T-cell (primary cell): ENCODE results near the gene WDR48. TPM values are rescaled to one million over a fixed set of nuclear protein-coding genes. Genes with fewer than 3 reads are reported as not detected.

ENCODE experiments used
- ATAC-seq, 4 experiments: fragments of 200-7000 bp in 3 of 4; fragments of 150-1000 bp in 1 of 4; cut with Tn5 transposase; replicated peaks in 1 of 4; 1 replicate in 3 of 4; 2 replicates in 1 of 4; pipeline ENCODE4 v1.10.0; 2021; ENCODE audit warnings: moderate library complexity in 3 of 4, mild to moderate bottlenecking in 2 of 4, moderate number of reproducible peaks in 1 of 4
- CTCF ChIA-PET, 2 donors: fragments of 300-600 bp; sonication (Branson Sonifier 250); formaldehyde crosslinking; loops; one replicate each; lab custom pipeline; 2022; ENCODE audit warnings: antibody characterized with exemption in 2 of 2; lab: Charles Lee
- POLR2A ChIA-PET, 2 donors: fragments of 300-600 bp; sonication (Branson Sonifier 250); formaldehyde crosslinking; loops; one replicate each; lab custom pipeline; 2022; ENCODE audit warnings: antibody characterized with exemption in 2 of 2; lab: Charles Lee
- DNase-seq, 35 experiments: peaks; one replicate each; pipeline versions ENCODE4 v3.0.0 to v3.0.0-alpha.2; 2013 to 2023
- H3K27ac ChIP-seq: one replicate; pipeline ENCODE4 v1.5.1; 2013; ENCODE audit warnings: low read length
- H3K27me3 ChIP-seq, 2 experiments: replicated peaks in 1 of 2; 1 replicate in 1 of 2; 2 replicates in 1 of 2; pipeline versions ENCODE4 v1.6.1 to v1.7.0; 2013; ENCODE audit warnings: low read length in 1 of 2, mixed read lengths in 1 of 2; ENCODE audit not compliant: control insufficient read depth in 2 of 2, insufficient read depth in 2 of 2; ENCODE audit errors: extremely low read depth in 1 of 2
- H3K36me3 ChIP-seq, 2 donors: 1 replicate in 1 of 2; 2 replicates in 1 of 2; pipeline versions ENCODE4 v1.6.1 to v1.7.0; 2013; ENCODE audit warnings: low read length in 1 of 2; ENCODE audit not compliant: control insufficient read depth in 2 of 2, insufficient read depth in 1 of 2; ENCODE audit errors: extremely low read depth in 1 of 2
- H3K4me1 ChIP-seq, 2 experiments: 1 replicate in 1 of 2; 2 replicates in 1 of 2; pipeline versions ENCODE4 v1.6.1 to v1.7.0; 2013; ENCODE audit warnings: low read length in 2 of 2, mixed read lengths in 1 of 2; ENCODE audit not compliant: insufficient read depth in 2 of 2, control insufficient read depth in 1 of 2; ENCODE audit errors: extremely low read depth in 1 of 2
- H3K4me3 ChIP-seq, 2 donors: 1 replicate in 1 of 2; 2 replicates in 1 of 2; pipeline versions ENCODE4 v1.5.1 to v1.7.0; 2013; ENCODE audit warnings: mild to moderate bottlenecking in 2 of 2, low read length in 1 of 2, moderate library complexity in 1 of 2; ENCODE audit not compliant: control insufficient read depth in 1 of 2; ENCODE audit errors: extremely low read depth in 1 of 2
- H3K9me3 ChIP-seq: 2 replicates; pipeline ENCODE4 v1.7.0; 2013
- H3K27ac Mint-ChIP-seq, 2 donors: one replicate each; pipeline ENCODE4 v1.8.0; 2020 to 2021; ENCODE audit warnings: mild to moderate bottlenecking in 2 of 2, mixed read lengths in 2 of 2
- H3K27me3 Mint-ChIP-seq, 2 donors: one replicate each; pipeline ENCODE4 v1.8.0; 2021 to 2022; ENCODE audit warnings: mixed read lengths in 2 of 2
- H3K36me3 Mint-ChIP-seq: one replicate; pipeline ENCODE4 v1.8.0; 2021; ENCODE audit warnings: mixed read lengths
- H3K4me1 Mint-ChIP-seq, 3 donors: one replicate each; pipeline ENCODE4 v1.8.0; 2020 to 2022; ENCODE audit warnings: mixed read lengths in 3 of 3, mild to moderate bottlenecking in 1 of 3
- H3K4me3 Mint-ChIP-seq, 3 donors: one replicate each; pipeline ENCODE4 v1.8.0; 2020 to 2022; ENCODE audit warnings: mild to moderate bottlenecking in 3 of 3, mixed read lengths in 3 of 3, moderate library complexity in 3 of 3
- H3K9me3 Mint-ChIP-seq, 3 donors: one replicate each; pipeline ENCODE4 v1.8.0; 2020 to 2022; ENCODE audit warnings: mixed read lengths in 3 of 3
- WGBS: methylation state at CpG from one replicate; pipeline ENCODE4 v1.1.5; 2013; ENCODE audit warnings: missing lambda C conversion rate; ENCODE audit not compliant: insufficient coverage; 5-methylcytosine and 5-hydroxymethylcytosine counted together
- total RNA-seq, 35 experiments: library from RNA in 6 of 35; stranded (reverse) in 6 of 35; fragments of 120-200 nt in 1 of 35; gene quantifications; one replicate each; pipeline versions ENCODE4 v1.2.1 to v1.2.4 and lab custom pipeline; 2013 to 2026

The WDR48 gene
- total RNA-seq, 5 donors from 2014 or later (not counting 1 experiment from before 2014, with no cell fraction given) = 54.2 to 90.3 (median 59.9) TPM

DNA sequence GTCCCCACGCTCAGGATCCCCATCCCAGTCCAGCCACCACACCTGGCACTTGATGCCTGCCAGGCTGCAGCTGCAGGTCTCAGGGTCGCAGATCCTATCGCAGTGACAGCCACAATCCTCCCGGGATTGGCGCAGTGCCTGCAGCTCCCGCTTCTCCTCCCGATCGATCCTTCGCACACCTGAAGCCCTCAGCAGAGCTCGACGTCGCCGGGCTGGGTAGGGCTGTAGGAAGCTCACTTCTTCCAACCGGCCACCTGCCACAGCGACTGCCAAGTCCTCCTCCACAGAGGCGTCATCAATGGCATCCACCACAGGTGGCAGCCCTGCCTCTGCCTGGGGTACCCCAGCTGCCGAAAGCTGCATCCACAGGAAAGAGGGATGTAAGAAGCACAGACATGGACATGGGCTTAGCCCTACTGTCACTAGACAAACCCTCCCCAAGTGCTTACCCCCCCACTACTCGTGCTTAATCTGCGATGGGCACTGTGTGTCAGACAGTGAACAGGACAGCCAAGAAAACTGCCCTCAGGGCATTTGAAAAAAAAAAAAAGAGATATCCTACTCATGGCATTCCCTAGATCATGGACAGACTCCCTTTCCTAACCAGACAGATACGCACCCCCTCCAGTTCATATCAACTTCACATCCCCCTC is 92.4 kb downstream of the WDR48 start:
- CTCF ChIA-PET = interaction anchor here in 1 of 2 donors (1.2 kb wide), 1 partner anchor 17 kb away, joined by 6 read pairs; no protein-coding TSS in a partner anchor

DNA sequence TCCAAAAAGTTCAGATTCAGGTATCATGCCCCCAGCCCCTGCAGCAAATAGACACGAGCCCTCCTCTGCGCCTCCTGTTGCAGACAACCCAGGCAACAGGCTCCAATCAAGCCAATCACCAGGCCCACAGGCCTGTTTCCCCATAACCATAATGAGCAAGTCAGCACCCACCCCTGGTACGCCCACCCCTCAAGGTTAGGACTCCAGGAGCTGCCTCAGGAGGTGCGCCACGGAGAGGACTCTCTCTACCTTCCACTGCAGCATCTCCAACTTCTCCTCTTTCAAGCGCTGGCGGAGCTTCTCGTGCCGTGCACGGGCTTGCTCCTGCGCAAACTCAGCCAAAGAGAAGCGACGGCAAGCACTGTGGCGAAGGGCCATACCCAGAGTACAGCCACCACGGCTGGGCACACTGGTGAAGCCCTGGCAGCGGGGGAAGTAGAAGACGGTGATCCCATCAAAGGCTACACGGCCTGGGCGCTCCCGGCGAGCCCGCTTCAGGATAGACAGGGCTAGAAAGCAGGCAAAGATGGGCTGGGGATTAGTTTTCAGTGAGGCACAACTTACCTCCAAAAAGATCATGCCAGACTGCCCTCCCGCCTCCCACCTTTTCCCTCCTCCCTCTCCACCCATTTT is 93.0 kb downstream of the WDR48 start:
- Mint-ChIP-seq H3K27ac (peak overlapping the region in 1 of 2 donors; percentile 52), H3K4me1 (peaks cover 58 to 63% (median 60%) of the 10 kb centered on the region in 3 donors), H3K27me3 (no peaks in the 10 kb centered on the region), H3K4me3 (no peak overlapping the region), H3K36me3 (peaks cover 46% of the 10 kb centered on the region), H3K9me3 (no peaks in the 10 kb centered on the region)
- CTCF ChIA-PET = interaction anchor here in 1 of 2 donors (0.8 kb wide), 1 partner anchor 11 kb away, joined by 3 read pairs; no protein-coding TSS in a partner anchor
- H3K4me3 ChIP-seq = no peak overlapping the region
- ATAC-seq = no peak
- no peak overlapping the region for H3K27ac ChIP-seq
- peaks cover 22 to 66% of the 10 kb centered on the region in 2 donors for H3K36me3 ChIP-seq
- 96% methylated on average over 9 of the region's 23 CpGs for WGBS
- DNase-seq = no peak
- H3K27me3 ChIP-seq = no peaks in the 10 kb centered on the region
- POLR2A ChIA-PET = interaction anchor here in 1 of 2 donors (0.8 kb wide), 1 partner anchor 13 kb away, joined by 3 read pairs; no protein-coding TSS in a partner anchor
- H3K9me3 ChIP-seq = no peaks in the 10 kb centered on the region
- H3K4me1 ChIP-seq = peaks cover 24 to 51% of the 10 kb centered on the region in 2 experiments

More for the DNA sequence above, 92.4 kb downstream of the WDR48 start:
- H3K27ac Mint-ChIP-seq = peak overlapping the region in 1 of 2 donors; percentile 52
- H3K27ac ChIP-seq = no peak overlapping the region
- H3K27me3 Mint-ChIP-seq = no peaks in the 10 kb centered on the region
- H3K36me3 ChIP-seq = peaks cover 22 to 66% of the 10 kb centered on the region in 2 donors
- no peaks in the 10 kb centered on the region for H3K9me3 ChIP-seq
- DNase-seq = no peak
- POLR2A ChIA-PET = interaction anchor here in 1 of 2 donors (0.8 kb wide), 1 partner anchor 14 kb away, joined by 3 read pairs; no protein-coding TSS in a partner anchor
- peaks cover 17 to 44% of the 10 kb centered on the region in 2 experiments for H3K4me1 ChIP-seq
- 95% methylated on average over 18 of the region's 20 CpGs for WGBS
- H3K4me1 Mint-ChIP-seq = peaks cover 52 to 58% (median 53%) of the 10 kb centered on the region in 3 donors
- no peak for ATAC-seq
- H3K27me3 ChIP-seq = no peaks in the 10 kb centered on the region
- no peaks in the 10 kb centered on the region for H3K9me3 Mint-ChIP-seq
- peaks cover 46% of the 10 kb centered on the region for H3K36me3 Mint-ChIP-seq
- no peak overlapping the region for H3K4me3 ChIP-seq
- H3K4me3 Mint-ChIP-seq = no peak overlapping the region

DNA sequence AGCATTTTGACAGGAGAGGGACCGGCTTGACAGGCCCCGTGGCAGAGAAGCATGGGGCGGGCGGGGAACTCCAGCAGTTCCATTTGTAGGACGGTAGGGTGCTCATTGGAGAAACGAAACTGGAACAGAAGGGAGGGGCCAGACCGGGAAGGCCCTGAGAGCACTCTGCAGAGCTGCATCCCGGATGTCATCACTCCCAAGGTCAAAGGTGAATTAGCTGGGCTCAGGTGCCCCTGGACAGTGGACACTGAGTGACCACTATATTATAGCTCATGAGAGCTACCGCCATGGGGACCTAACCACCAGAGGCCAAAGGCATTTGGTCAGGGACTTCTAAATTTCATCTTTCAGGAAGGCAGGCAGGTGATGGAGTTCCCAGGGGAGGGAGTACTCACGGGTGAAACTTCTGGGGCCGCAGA is 94.3 kb downstream of the WDR48 start:
- H3K36me3 Mint-ChIP-seq = peaks cover 40% of the 10 kb centered on the region
- peaks cover 36 to 63% of the 10 kb centered on the region in 2 experiments for H3K4me1 ChIP-seq
- H3K9me3 Mint-ChIP-seq = no peaks in the 10 kb centered on the region
- peaks cover 63 to 73% (median 65%) of the 10 kb centered on the region in 3 donors for H3K4me1 Mint-ChIP-seq
- peak overlapping the region in 2 of 3 donors; percentile 21 to 89 for H3K4me3 Mint-ChIP-seq
- H3K36me3 ChIP-seq = peaks cover 20 to 55% of the 10 kb centered on the region in 2 donors
- ChIA-PET CTCF (no interaction called here), POLR2A (interaction anchor here in 1 of 2 donors (0.6 kb wide), 1 partner anchor 66 kb away, joined by 4 read pairs; no protein-coding TSS in a partner anchor)
- H3K27me3 ChIP-seq = no peaks in the 10 kb centered on the region
- H3K4me3 ChIP-seq = no peak overlapping the region
- peak overlapping the region; percentile 96 to 97 for H3K27ac Mint-ChIP-seq
- no peaks in the 10 kb centered on the region for H3K9me3 ChIP-seq
- H3K27me3 Mint-ChIP-seq = no peaks in the 10 kb centered on the region
- ATAC-seq (no peak), DNase-seq (no peak)
- 83% methylated on average over 9 of the region's 11 CpGs for WGBS
- no peak overlapping the region for H3K27ac ChIP-seq

Other genes starting within 250 kb of the WDR48 start
- gene SCN10A, start 235.8 kb upstream of the WDR48 start, total RNA-seq = not detected
- gene SCN11A, start 72 bp upstream of the WDR48 start, total RNA-seq = under 1 TPM; 0.07 to 0.23 (median 0.12) TPM
- gene GORASP1, start 55.6 kb downstream of the WDR48 start, total RNA-seq = 10 to 100 TPM; 26.7 to 55.5 (median 41.5) TPM
- gene TTC21A, start 55.7 kb downstream of the WDR48 start, total RNA-seq = 10 to 100 TPM in 1 of 5 donors, 1 to 10 TPM in 4; 3.5 to 12.4 (median 5.4) TPM
- 100 to 1,000 TPM in 2 of 5 donors, 10 to 100 TPM in 3; 19.5 to 302 (median 25.0) TPM for gene CSRNP1, start 101.6 kb downstream of the WDR48 start, total RNA-seq
- gene XIRP1, start 140.6 kb downstream of the WDR48 start, total RNA-seq = not detected
- gene CX3CR1, start 228.0 kb downstream of the WDR48 start, total RNA-seq = 10 to 100 TPM in 1 of 5 donors, 1 to 10 TPM in 4; 1.9 to 23.8 (median 5.8) TPM